Vagina (tissue), 2 donors: ENCODE data around the gene TMEM131L. TPM values are rescaled to one million over a fixed set of nuclear protein-coding genes. Genes with fewer than 3 reads are reported as not detected.

Experiments used
- DNase-seq, 2 donors: peaks; one replicate each; pipeline ENCODE4 v3.0.0-alpha.2; 2017; ENCODE audit errors: extremely low spot score in 2 of 2
- H3K27ac ChIP-seq: fragments of 200-600 bp; sonication (generic); one replicate; pipeline ENCODE4 v1.5.1; 2019
- H3K27me3 ChIP-seq: fragments of 200-600 bp; sonication (generic); one replicate; pipeline ENCODE4 v1.5.1; 2019
- H3K36me3 ChIP-seq, 2 donors: fragments of 200-600 bp; sonication (generic); one replicate each; pipeline ENCODE4 v1.5.1; 2017 to 2019
- H3K4me1 ChIP-seq: fragments of 200-600 bp; sonication (generic); one replicate; pipeline ENCODE4 v1.5.1; 2019
- H3K4me3 ChIP-seq, 2 donors: fragments of 200-600 bp; sonication (generic); 1 replicate in 1 of 2; 2 replicates in 1 of 2; pipeline ENCODE4 v1.5.1; 2016 to 2019
- H3K9me3 ChIP-seq: fragments of 200-600 bp; sonication (generic); one replicate; pipeline ENCODE4 v1.5.1; 2019
- CTCF ChIP-seq, 3 experiments: fragments of 450-650 bp in 2 of 3; fragments of 200-600 bp in 1 of 3; sonication (generic) in 1 of 3; IDR thresholded peaks; one replicate each; pipeline ENCODE4 v1.5.1; 2017 to 2019; ENCODE audit warnings: antibody characterized with exemption in 3 of 3, mild to moderate bottlenecking in 2 of 3, moderate library complexity in 2 of 3
- POLR2A ChIP-seq, 2 donors: fragments of 450-650 bp; IDR thresholded peaks; one replicate each; pipeline ENCODE4 v1.6.1; 2017; ENCODE audit warnings: antibody characterized with exemption in 2 of 2, mild to moderate bottlenecking in 2 of 2, moderate library complexity in 2 of 2
- POLR2AphosphoS5 ChIP-seq, 2 donors: sonication (generic); formaldehyde crosslinking; IDR thresholded peaks; one replicate each; pipeline ENCODE4 v1.9.0; 2017; ENCODE audit warnings: antibody characterized with exemption in 2 of 2, mild to moderate bottlenecking in 2 of 2, low read depth in 1 of 2; ENCODE audit not compliant: insufficient read depth in 1 of 2
- intact Hi-C: fragments of 100-400 bp; cut with DNase I; formaldehyde crosslinking; loops from one replicate; pipeline ENCODE4 v1.15.1; 2023
- total RNA-seq: library from RNA; depleted of rRNA; stranded (reverse); fragments of >200 nt; gene quantifications from one replicate; pipeline ENCODE4 v1.2.3, GENCODE V29; 2016

TMEM131L gene
- total RNA-seq, 1 donor from 2014 or later: 17.7 TPM

- no peak overlapping the region for H3K4me3 ChIP-seq
- no peaks in the 10 kb centered on the region for H3K27me3 ChIP-seq
- no peak overlapping the region for H3K27ac ChIP-seq
- no peaks in the 10 kb centered on the region for H3K36me3 ChIP-seq
- H3K9me3 ChIP-seq: no peaks in the 10 kb centered on the region
- DNase-seq: no peak
- TF ChIP-seq CTCF (IDR thresholded peaks at IDR 0.05) (no peak), POLR2A (IDR thresholded peaks at IDR 0.05) (no peak), POLR2AphosphoS5 (IDR thresholded peaks at IDR 0.05; ENCODE audit: insufficient read depth in 1 of 2, low read depth in 1 of 2) (no peak)
- H3K4me1 ChIP-seq: peaks cover 28% of the 10 kb centered on the region
- intact Hi-C loops: no loop called here
Measured at GRCh38 chr4:153464068-153464467, 2.1 kb upstream of the TMEM131L start.

- no peaks in the 10 kb centered on the region for H3K27me3 ChIP-seq
- H3K27ac ChIP-seq: no peak overlapping the region
- no peaks in the 10 kb centered on the region for H3K36me3 ChIP-seq
- H3K4me3 ChIP-seq: peak overlapping the region; percentile 86 to 92
- intact Hi-C loops: loop anchor here (5.0 kb wide), 1 partner anchor 107 kb away; no protein-coding TSS in a partner anchor
- H3K9me3 ChIP-seq: no peaks in the 10 kb centered on the region
- TF ChIP-seq CTCF (IDR thresholded peaks at IDR 0.05) (no peak), POLR2A (IDR thresholded peaks at IDR 0.05) (no peak), POLR2AphosphoS5 (IDR thresholded peaks at IDR 0.05; ENCODE audit: insufficient read depth in 1 of 2, low read depth in 1 of 2) (no peak)
- H3K4me1 ChIP-seq: peaks cover 39% of the 10 kb centered on the region
- DNase-seq: no peak
Measured at GRCh38 chr4:153465140-153465539, 1.0 kb upstream of the TMEM131L start.

GRCh38 chr4:153465615-153466080 lies 512 bp upstream of the TMEM131L start:
- intact Hi-C loops: loop anchor here (5.0 kb wide), 1 partner anchor 107 kb away; no protein-coding TSS in a partner anchor
- TF ChIP-seq POLR2AphosphoS5 (IDR thresholded peaks at IDR 0.05; ENCODE audit: insufficient read depth in 1 of 2, low read depth in 1 of 2): no peak
- TF ChIP-seq POLR2A (IDR thresholded peaks at IDR 0.05): no peak
- peak in 1 of 3 experiments; percentile 17 for TF ChIP-seq CTCF (IDR thresholded peaks at IDR 0.05)
- H3K27me3 ChIP-seq: no peaks in the 10 kb centered on the region
- H3K36me3 ChIP-seq: no peaks in the 10 kb centered on the region
- H3K4me3 ChIP-seq: peak overlapping the region; percentile 86 to 92
- DNase-seq: no peak
- peak overlapping the region; percentile 81 for H3K27ac ChIP-seq
- no peaks in the 10 kb centered on the region for H3K9me3 ChIP-seq
- H3K4me1 ChIP-seq: peaks cover 44% of the 10 kb centered on the region

- peaks cover 54% of the 10 kb centered on the region for H3K4me1 ChIP-seq
- no peaks in the 10 kb centered on the region for H3K9me3 ChIP-seq
- intact Hi-C loops: loop anchor here (5.0 kb wide), 1 partner anchor 105 kb away; no protein-coding TSS in a partner anchor
- no peaks in the 10 kb centered on the region for H3K36me3 ChIP-seq
- H3K4me3 ChIP-seq: peak overlapping the region; percentile 86 to 92
- DNase-seq: no peak
- no peaks in the 10 kb centered on the region for H3K27me3 ChIP-seq
- peak overlapping the region; percentile 81 for H3K27ac ChIP-seq
- peak in 1 of 2 donors; percentile 54 for TF ChIP-seq POLR2AphosphoS5 (IDR thresholded peaks at IDR 0.05; ENCODE audit: insufficient read depth in 1 of 2, low read depth in 1 of 2)
- TF ChIP-seq CTCF (IDR thresholded peaks at IDR 0.05): no peak
- no peak for TF ChIP-seq POLR2A (IDR thresholded peaks at IDR 0.05)
Measured at GRCh38 chr4:153466949-153467896, 1.1 kb downstream of the TMEM131L start.
